Measurements from ENCODE around the gene DSCAML1. TPM values are rescaled to one million over a fixed set of nuclear protein-coding genes. Genes with fewer than 3 reads are reported as not detected.

Gene DSCAML1
- total and polyA plus RNA-seq, 10 of the 15 experiments (the other 5 are each of a cell fraction or from before 2014, with no cell fraction given) = 0.03 to 0.18 (median 0.06) TPM; not detected in 1

GRCh38 chr11:117525866-117526542 lies 271.0 kb downstream of the DSCAML1 start:
- POLR2A ChIA-PET = no interaction called here
- H3K4me1 ChIP-seq (ENCODE audit: control insufficient read depth, insufficient read depth, low read length) = no peaks in the 10 kb centered on the region
- WGBS (ENCODE audit: insufficient coverage, insufficient replicate concordance, low lambda C conversion rate, missing lambda C conversion rate) = 19% methylated on average over 10 of the region's 10 CpGs
- H3K9me3 ChIP-seq (replicated peaks; ENCODE audit: control insufficient read depth, insufficient read depth, low read length) = no peaks in the 10 kb centered on the region
- CTCF ChIA-PET = interaction anchor here (1.8 kb wide), 1 partner anchor 100 kb away, joined by 5 read pairs; no protein-coding TSS in a partner anchor
- H3K4me3 ChIP-seq = no peak overlapping the region
- ATAC-seq = no peak
- RAD21 ChIA-PET (ENCODE audit: unreplicated experiment) = no interaction called here
- DNase-seq (ENCODE audit: low read depth, low spot score) = no peak
- H3K79me2 ChIP-seq (ENCODE audit: control insufficient read depth, insufficient read depth, low read length) = no peaks in the 10 kb centered on the region
- no TSS peak for BruUV-seq (replicated peaks)
- H4K20me1 ChIP-seq (ENCODE audit: control insufficient read depth, insufficient read depth) = no peaks in the 10 kb centered on the region
- SMC1A ChIA-PET (ENCODE audit: uncharacterized antibody, unreplicated experiment) = no interaction called here
- H3K27me3 ChIP-seq (replicated peaks in 1 of 2; ENCODE audit: control insufficient read depth in 2 of 2, insufficient read depth in 2 of 2, low read length in 1 of 2) = no peaks in the 10 kb centered on the region; a peak in 3 of 4 replicates
- H2AFZ ChIP-seq (ENCODE audit: control insufficient read depth, low read depth, low read length) = no peak overlapping the region
- intact Hi-C loops (cut with micrococcal nuclease; ENCODE audit: unreplicated experiment) (no loop called here), in situ Hi-C loops (cut with MboI) (no loop called here)
- H3K4me2 ChIP-seq (ENCODE audit: control insufficient read depth, insufficient read depth) = no peak overlapping the region
- H3K27ac ChIP-seq (ENCODE audit: control insufficient read depth, insufficient read depth) = no peak overlapping the region
- H3K36me3 ChIP-seq (ENCODE audit: control insufficient read depth in 2 of 2, insufficient read depth in 2 of 2, low read length in 1 of 2) = no peaks in the 10 kb centered on the region
- no peak for FAIRE-seq
- no peak overlapping the region for H3K9ac ChIP-seq (ENCODE audit: control insufficient read depth, insufficient read depth, low read length)
- TF ChIP-seq MXI1 (IDR thresholded peaks at IDR 0.05; ENCODE audit: low read depth, low read length) = no peak
- no peak for TF ChIP-seq USF2 (IDR thresholded peaks at IDR 0.05; ENCODE audit: borderline replicate concordance, low read depth, low read length)
- TF ChIP-seq ZNF687 (IDR thresholded peaks at IDR 0.05) = no peak
- no peak for TF ChIP-seq TCF3 (IDR thresholded peaks at IDR 0.05; ENCODE audit: borderline replicate concordance, insufficient read depth, low read depth, low read length)
- no peak for TF ChIP-seq CUX1 (IDR thresholded peaks at IDR 0.05; ENCODE audit: insufficient replicate concordance, low read depth, low read length)
- TF ChIP-seq CEBPZ (IDR thresholded peaks at IDR 0.05; ENCODE audit: low read depth, low read length) = no peak

All from GM12878 (cell line).